Choroid plexus epithelial cell (primary cell): ENCODE data around the gene AGFG1.

Experiments
- DNase-seq: peaks from one replicate; pipeline ENCODE4 v3.0.0-alpha.2; 2010; ENCODE audit warnings: low read depth
- H3K4me3 ChIP-seq: 2 replicates; pipeline ENCODE4 v1.5.1; 2011; ENCODE audit warnings: low read depth, mild to moderate bottlenecking, control low read depth, low read length, moderate library complexity
- TF ChIP-seq, protein P1 (sequence below): conservative IDR thresholded peaks from 2 replicates; pipeline ENCODE4 v1.5.1; 2011; ENCODE audit warnings: low read depth, mild to moderate bottlenecking, control low read depth, inconsistent platforms, low read length, moderate library complexity

The AGFG1 gene

DNA sequence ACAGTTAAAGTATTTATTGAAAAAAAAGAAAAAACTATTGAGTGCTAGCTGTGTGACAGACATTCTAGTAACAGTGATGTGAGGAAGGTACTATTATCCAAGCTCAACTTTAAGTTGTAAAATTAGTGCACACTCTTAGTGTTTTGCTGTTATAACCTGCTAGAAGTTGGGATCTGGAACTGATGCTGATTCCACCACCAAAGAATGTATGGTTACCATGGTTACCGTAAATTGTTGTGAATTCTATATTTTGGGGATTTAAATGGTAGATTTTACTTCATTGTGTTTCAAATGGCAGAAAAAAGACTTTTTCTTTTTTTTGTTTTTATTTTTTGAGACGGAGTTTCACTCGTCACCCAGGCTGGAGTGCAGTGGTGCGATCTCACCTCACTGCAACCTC is 5.3 kb downstream of the AGFG1 start:
- DNase-seq: peak; percentile 50
- H3K4me3 ChIP-seq: no peak overlapping the region

DNA sequence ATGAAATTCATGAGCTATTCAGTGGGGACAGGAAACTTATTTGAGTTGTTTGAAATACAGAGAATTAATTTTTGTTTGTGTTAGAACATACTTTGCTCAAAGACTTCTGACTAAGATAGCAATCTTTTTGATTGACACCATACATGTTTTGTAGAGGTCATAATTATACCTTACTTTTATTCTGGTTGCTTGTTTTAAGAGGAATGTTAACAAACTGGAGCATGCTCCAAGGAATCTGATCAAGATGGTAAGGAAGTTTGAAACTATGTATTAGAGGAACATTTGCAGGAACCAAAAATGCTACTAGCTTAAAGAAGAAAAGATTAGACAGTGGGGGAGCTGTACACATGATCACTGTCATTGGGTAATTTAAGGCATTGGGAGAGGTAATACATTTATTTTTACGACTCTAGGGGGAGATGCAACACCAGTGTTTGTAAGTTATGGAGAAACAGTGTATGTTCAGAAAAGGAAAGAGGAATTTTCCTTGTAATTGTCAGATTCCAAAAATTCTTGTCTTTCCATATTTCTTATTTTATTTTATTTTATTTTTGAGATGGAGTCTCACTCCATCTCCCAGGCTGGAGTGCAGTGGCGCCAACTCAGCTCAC is 8.0 kb downstream of the AGFG1 start:
- no peak overlapping the region for H3K4me3 ChIP-seq
- TF ChIP-seq, protein P1, sequence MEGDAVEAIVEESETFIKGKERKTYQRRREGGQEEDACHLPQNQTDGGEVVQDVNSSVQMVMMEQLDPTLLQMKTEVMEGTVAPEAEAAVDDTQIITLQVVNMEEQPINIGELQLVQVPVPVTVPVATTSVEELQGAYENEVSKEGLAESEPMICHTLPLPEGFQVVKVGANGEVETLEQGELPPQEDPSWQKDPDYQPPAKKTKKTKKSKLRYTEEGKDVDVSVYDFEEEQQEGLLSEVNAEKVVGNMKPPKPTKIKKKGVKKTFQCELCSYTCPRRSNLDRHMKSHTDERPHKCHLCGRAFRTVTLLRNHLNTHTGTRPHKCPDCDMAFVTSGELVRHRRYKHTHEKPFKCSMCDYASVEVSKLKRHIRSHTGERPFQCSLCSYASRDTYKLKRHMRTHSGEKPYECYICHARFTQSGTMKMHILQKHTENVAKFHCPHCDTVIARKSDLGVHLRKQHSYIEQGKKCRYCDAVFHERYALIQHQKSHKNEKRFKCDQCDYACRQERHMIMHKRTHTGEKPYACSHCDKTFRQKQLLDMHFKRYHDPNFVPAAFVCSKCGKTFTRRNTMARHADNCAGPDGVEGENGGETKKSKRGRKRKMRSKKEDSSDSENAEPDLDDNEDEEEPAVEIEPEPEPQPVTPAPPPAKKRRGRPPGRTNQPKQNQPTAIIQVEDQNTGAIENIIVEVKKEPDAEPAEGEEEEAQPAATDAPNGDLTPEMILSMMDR: peak; percentile 50
- peak; percentile 83 for DNase-seq

More for the DNA sequence above, 5.3 kb downstream of the AGFG1 start:
- TF ChIP-seq, protein P1: no peak

DNA sequence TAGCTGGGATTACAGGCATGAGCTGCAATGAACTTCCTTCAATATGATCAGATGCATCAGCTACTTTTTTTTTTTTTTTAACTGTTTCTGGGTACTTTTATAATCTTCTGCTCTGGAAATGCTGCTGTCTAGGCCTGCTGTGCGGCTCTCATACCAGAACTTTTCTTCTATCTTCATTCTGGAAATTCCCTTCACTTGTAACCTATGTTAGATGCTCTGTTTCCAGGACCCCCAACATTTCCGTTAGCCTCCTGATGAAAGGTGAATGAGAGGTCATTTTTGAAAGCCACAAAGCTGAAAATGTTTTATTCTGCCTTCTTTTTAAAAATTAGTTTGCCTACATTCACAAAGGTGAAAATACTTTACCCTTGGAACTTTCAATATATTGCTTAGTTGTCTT is 8.6 kb downstream of the AGFG1 start:
- H3K4me3 ChIP-seq: no peak overlapping the region
- DNase-seq: peak; percentile 42
- TF ChIP-seq, protein P1: no peak

DNA sequence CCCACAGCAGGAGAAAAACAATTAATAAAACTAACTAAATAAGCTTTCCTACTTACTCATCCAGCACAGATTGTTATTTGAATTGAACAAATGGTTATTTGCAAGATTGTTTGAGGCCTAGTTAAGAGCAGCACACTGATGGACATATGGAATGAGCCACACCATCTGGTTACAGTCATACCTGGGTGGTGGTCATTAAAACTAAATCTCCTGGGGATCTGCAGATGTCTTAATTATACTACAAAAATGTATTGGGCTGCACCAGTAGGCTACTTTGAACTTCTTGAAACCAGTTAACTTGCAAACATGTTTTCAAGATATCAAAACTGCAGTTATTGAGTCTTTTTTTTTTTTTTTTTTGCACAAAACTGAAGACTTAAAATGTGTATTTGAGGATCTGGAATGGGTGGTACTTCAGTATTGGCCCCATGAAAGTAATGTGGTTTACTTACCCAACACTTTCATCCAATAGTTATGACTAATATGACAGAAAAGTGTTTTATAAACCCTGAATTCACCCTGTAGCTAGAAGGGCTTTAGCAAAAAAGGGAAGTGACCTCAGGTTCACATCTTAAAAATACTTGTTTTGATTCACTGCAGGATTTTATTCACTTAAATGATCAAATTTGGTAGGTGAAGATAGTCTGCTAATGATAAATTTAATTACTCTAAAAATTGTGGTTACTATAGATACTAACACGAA is 10.8 kb downstream of the AGFG1 start:
- TF ChIP-seq, protein P1: no peak
- H3K4me3 ChIP-seq: no peak overlapping the region
- DNase-seq: no peak

- DNase-seq: no peak
- TF ChIP-seq, protein P1: no peak
- no peak overlapping the region for H3K4me3 ChIP-seq
Observed at GRCh38 chr2:227485429-227485828, 13.5 kb downstream of the AGFG1 start.

DNA sequence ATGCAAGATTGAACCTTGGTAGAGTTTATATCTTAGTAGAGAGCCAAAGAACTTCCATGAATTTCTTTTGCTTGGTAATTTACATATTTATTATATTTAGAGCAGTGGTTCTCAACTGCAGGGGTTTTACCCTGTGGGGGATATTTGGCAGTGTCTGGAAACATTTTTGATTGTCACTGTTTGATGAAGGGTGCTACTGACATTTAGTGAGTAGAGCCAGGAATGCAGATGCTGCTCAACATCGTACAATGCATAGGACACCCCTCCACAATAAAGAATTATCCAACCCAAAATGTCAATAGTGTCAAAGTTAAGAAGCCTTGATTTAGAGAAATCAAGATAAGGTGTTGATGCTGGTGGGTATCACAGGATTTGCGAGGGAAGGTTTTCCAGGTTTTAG is 14.7 kb downstream of the AGFG1 start:
- TF ChIP-seq, protein P1: no peak
- H3K4me3 ChIP-seq: no peak overlapping the region
- no peak for DNase-seq

DNA sequence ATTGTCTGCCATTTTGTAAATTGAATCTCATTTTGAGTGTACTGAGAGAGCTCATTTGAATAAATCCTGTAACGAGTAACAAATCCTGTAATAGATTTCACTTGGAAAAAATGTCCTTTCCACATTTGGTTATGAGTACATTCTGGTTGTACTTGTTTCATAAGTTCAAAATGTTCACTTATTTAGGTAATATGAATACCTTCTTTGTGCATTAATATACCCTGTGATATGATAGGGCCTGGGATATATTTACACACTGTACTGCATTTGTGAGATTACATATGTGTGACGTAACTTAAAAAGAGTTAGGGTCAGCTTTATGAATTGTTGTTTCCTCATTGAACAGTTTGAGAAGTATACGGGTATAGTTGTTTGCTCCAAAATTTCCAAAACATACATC is 16.1 kb downstream of the AGFG1 start:
- no peak overlapping the region for H3K4me3 ChIP-seq
- no peak for DNase-seq
- TF ChIP-seq, protein P1: no peak
